ENCODE results near the gene TMEM131. TPM values are rescaled to one million over a fixed set of nuclear protein-coding genes. Genes with fewer than 3 reads are reported as not detected.

TMEM131 gene
- total and polyA plus RNA-seq, 2 experiments from 2014 or later = 9.2 to 22.7 TPM

DNA sequence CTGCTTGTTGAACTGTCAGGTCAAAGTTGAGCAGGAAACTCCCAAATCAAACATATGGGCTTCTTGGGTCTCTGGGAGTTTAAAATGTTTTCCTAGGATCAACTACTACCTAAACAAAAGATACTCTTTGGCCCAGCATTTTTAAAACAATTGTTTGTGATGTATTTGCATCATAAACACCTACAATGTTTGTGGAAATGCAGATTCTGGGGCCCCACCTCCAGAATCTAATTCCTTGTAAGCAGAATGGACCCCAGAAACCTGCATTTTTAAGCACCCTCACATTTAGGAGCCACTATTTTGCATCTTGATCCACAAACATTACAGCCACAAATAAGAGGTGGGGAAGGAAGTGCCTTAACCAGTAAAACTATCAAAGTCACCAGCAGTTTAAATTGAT is 104.1 kb downstream of the TMEM131 start:
- Mint-ChIP-seq H3K9me3 (no peaks in the 10 kb centered on the region), H3K27me3 (ENCODE audit: insufficient read depth, low read depth, poor library complexity) (no peaks in the 10 kb centered on the region), H3K4me3 (no peak overlapping the region), H3K4me1 (peaks cover 11% of the 10 kb centered on the region), H3K36me3 (ENCODE audit: low read depth) (peaks cover 14% of the 10 kb centered on the region), H3K27ac (no peak overlapping the region)
- ATAC-seq (peak; percentile 36; the same call in 2 of the 3 replicates), DNase-seq (ENCODE audit: low spot score) (peak; percentile 65)
- Histone ChIP-seq H3K27ac (ENCODE audit: low read depth) (no peak overlapping the region), H3K27me3 (ENCODE audit: insufficient read depth) (no peaks in the 10 kb centered on the region), H3K4me1 (ENCODE audit: insufficient read depth) (peaks cover 10% of the 10 kb centered on the region), H2AFZ (no peak overlapping the region), H3F3A (replicated peaks; ENCODE audit: low read depth) (no peaks in the 10 kb centered on the region), H3K4me3 (no peak overlapping the region), H3K9me2 (ENCODE audit: insufficient read depth) (no peaks in the 10 kb centered on the region), H3K4me2 (0 out of 2 replicates have a peak overlapping the region, but pooled peaks have one; percentile 11), H3K36me3 (ENCODE audit: insufficient read depth) (no peaks in the 10 kb centered on the region), H4K20me1 (replicated peaks; ENCODE audit: insufficient read depth) (no peaks in the 10 kb centered on the region), H3K79me2 (replicated peaks; ENCODE audit: insufficient read depth) (no peaks in the 10 kb centered on the region)
- TF ChIP-seq, protein P1, sequence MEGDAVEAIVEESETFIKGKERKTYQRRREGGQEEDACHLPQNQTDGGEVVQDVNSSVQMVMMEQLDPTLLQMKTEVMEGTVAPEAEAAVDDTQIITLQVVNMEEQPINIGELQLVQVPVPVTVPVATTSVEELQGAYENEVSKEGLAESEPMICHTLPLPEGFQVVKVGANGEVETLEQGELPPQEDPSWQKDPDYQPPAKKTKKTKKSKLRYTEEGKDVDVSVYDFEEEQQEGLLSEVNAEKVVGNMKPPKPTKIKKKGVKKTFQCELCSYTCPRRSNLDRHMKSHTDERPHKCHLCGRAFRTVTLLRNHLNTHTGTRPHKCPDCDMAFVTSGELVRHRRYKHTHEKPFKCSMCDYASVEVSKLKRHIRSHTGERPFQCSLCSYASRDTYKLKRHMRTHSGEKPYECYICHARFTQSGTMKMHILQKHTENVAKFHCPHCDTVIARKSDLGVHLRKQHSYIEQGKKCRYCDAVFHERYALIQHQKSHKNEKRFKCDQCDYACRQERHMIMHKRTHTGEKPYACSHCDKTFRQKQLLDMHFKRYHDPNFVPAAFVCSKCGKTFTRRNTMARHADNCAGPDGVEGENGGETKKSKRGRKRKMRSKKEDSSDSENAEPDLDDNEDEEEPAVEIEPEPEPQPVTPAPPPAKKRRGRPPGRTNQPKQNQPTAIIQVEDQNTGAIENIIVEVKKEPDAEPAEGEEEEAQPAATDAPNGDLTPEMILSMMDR (conservative IDR thresholded peaks at IDR 0.05; ENCODE audit: low read depth in 2 of 2) = no peak
- TF ChIP-seq NANOG (IDR thresholded peaks at IDR 0.05; ENCODE audit: borderline replicate concordance) = peak; percentile 35; the same call in 1 of the 2 replicates
- no peak for TF ChIP-seq POLR2AphosphoS5 (IDR thresholded peaks at IDR 0.05; ENCODE audit: low read depth)
- no peak for TF ChIP-seq STAT1 (IDR thresholded peaks at IDR 0.05; ENCODE audit: unreplicated experiment)
- no peak for TF ChIP-seq EZH2 (IDR thresholded peaks at IDR 0.05; ENCODE audit: low read depth, unreplicated experiment)

DNA sequence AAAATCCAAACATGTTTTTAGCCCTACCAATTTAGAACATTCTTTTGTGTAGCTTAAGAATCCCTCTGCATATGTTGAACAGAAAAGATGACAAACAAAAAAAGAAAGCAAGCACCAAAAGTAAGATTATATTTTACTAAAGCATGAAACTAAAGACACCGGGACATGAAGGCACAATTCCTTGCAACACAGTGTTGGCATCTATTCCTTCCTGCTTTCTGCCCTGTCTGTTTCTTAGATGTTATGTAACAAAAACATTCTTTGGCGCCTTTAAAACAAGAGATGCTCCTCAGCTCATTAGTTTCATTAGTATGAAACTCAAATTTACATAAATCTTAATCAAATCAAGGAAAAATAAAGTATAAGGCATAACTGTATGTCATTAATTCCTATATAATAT is 106.6 kb downstream of the TMEM131 start:
- peaks cover 11% of the 10 kb centered on the region for H3K9me3 Mint-ChIP-seq
- H3K27me3 ChIP-seq (ENCODE audit: insufficient read depth) = no peaks in the 10 kb centered on the region
- TF ChIP-seq EZH2phosphoT487 (IDR thresholded peaks at IDR 0.05; ENCODE audit: unreplicated experiment) = no peak
- TF ChIP-seq POLR2AphosphoS5 (IDR thresholded peaks at IDR 0.05; ENCODE audit: low read depth) = no peak
- TF ChIP-seq, protein P1 (conservative IDR thresholded peaks at IDR 0.05; ENCODE audit: low read depth in 2 of 2) = no peak
- no peak for TF ChIP-seq ZNF331 (CRISPR knock-in tag; IDR thresholded peaks at IDR 0.05; ENCODE audit: low read depth)
- TF ChIP-seq ZNF114 (CRISPR knock-in tag; IDR thresholded peaks at IDR 0.05) = no peak
- TF ChIP-seq, protein P2, sequence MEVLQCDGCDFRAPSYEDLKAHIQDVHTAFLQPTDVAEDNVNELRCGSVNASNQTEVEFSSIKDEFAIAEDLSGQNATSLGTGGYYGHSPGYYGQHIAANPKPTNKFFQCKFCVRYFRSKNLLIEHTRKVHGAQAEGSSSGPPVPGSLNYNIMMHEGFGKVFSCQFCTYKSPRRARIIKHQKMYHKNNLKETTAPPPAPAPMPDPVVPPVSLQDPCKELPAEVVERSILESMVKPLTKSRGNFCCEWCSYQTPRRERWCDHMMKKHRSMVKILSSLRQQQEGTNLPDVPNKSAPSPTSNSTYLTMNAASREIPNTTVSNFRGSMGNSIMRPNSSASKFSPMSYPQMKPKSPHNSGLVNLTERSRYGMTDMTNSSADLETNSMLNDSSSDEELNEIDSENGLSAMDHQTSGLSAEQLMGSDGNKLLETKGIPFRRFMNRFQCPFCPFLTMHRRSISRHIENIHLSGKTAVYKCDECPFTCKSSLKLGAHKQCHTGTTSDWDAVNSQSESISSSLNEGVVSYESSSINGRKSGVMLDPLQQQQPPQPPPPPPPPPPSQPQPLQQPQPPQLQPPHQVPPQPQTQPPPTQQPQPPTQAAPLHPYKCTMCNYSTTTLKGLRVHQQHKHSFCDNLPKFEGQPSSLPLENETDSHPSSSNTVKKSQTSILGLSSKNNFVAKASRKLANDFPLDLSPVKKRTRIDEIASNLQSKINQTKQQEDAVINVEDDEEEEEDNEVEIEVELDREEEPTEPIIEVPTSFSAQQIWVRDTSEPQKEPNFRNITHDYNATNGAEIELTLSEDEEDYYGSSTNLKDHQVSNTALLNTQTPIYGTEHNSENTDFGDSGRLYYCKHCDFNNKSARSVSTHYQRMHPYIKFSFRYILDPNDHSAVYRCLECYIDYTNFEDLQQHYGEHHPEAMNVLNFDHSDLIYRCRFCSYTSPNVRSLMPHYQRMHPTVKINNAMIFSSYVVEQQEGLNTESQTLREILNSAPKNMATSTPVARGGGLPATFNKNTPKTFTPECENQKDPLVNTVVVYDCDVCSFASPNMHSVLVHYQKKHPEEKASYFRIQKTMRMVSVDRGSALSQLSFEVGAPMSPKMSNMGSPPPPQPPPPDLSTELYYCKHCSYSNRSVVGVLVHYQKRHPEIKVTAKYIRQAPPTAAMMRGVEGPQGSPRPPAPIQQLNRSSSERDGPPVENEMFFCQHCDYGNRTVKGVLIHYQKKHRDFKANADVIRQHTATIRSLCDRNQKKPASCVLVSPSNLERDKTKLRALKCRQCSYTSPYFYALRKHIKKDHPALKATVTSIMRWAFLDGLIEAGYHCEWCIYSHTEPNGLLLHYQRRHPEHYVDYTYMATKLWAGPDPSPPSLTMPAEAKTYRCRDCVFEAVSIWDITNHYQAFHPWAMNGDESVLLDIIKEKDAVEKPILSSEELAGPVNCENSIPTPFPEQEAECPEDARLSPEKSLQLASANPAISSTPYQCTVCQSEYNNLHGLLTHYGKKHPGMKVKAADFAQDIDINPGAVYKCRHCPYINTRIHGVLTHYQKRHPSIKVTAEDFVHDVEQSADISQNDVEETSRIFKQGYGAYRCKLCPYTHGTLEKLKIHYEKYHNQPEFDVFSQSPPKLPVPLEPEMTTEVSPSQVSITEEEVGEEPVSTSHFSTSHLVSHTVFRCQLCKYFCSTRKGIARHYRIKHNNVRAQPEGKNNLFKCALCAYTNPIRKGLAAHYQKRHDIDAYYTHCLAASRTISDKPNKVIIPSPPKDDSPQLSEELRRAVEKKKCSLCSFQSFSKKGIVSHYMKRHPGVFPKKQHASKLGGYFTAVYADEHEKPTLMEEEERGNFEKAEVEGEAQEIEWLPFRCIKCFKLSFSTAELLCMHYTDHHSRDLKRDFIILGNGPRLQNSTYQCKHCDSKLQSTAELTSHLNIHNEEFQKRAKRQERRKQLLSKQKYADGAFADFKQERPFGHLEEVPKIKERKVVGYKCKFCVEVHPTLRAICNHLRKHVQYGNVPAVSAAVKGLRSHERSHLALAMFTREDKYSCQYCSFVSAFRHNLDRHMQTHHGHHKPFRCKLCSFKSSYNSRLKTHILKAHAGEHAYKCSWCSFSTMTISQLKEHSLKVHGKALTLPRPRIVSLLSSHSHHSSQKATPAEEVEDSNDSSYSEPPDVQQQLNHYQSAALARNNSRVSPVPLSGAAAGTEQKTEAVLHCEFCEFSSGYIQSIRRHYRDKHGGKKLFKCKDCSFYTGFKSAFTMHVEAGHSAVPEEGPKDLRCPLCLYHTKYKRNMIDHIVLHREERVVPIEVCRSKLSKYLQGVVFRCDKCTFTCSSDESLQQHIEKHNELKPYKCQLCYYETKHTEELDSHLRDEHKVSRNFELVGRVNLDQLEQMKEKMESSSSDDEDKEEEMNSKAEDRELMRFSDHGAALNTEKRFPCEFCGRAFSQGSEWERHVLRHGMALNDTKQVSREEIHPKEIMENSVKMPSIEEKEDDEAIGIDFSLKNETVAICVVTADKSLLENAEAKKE (CRISPR knock-in tag; IDR thresholded peaks at IDR 0.05) = no peak
- TF ChIP-seq JUNB (IDR thresholded peaks at IDR 0.05; ENCODE audit: unreplicated experiment) = no peak
- TF ChIP-seq EZH2 (IDR thresholded peaks at IDR 0.05; ENCODE audit: low read depth, unreplicated experiment) = no peak

More for the DNA sequence above, 106.6 kb downstream of the TMEM131 start:
- H3F3A ChIP-seq (replicated peaks; ENCODE audit: low read depth) = no peaks in the 10 kb centered on the region
- ATAC-seq (no peak), DNase-seq (ENCODE audit: low spot score) (no peak)
- no peaks in the 10 kb centered on the region for H3K79me2 ChIP-seq (replicated peaks; ENCODE audit: insufficient read depth)
- Mint-ChIP-seq H3K4me1 (peaks cover 11% of the 10 kb centered on the region), H3K27me3 (ENCODE audit: insufficient read depth, low read depth, poor library complexity) (no peaks in the 10 kb centered on the region), H3K27ac (no peak overlapping the region), H3K36me3 (ENCODE audit: low read depth) (peaks cover 25% of the 10 kb centered on the region), H3K4me3 (no peak overlapping the region)
- 0 out of 2 replicates have a peak, but pooled peaks cover 2% of the 10 kb centered on the region for H3K36me3 ChIP-seq (ENCODE audit: insufficient read depth)
- H3K4me2 ChIP-seq = no peak overlapping the region
- H4K20me1 ChIP-seq (replicated peaks; ENCODE audit: insufficient read depth) = no peaks in the 10 kb centered on the region
- H3K4me1 ChIP-seq (ENCODE audit: insufficient read depth) = peaks cover 10% of the 10 kb centered on the region
- no peak overlapping the region for H3K4me3 ChIP-seq
- no peaks in the 10 kb centered on the region for H3K9me2 ChIP-seq (ENCODE audit: insufficient read depth)
- H3K27ac ChIP-seq (ENCODE audit: low read depth) = no peak overlapping the region
- H2AFZ ChIP-seq = no peak overlapping the region
